HepG2 (cell line): ENCODE results near the gene RAPSN. TPM values are rescaled to one million over a fixed set of nuclear protein-coding genes. Genes with fewer than 3 reads are reported as not detected.

ENCODE experiments used
- ERF ChIP-seq: IDR thresholded peaks from 2 replicates; pipeline ENCODE4 v1.6.1; 2018; ENCODE audit warnings: missing biosample characterization, missing genetic modification reagents
- GATAD2A ChIP-seq: IDR thresholded peaks from 2 replicates; pipeline ENCODE4 v1.6.1; 2016
- HNRNPL ChIP-seq: fragments of 200-400 bp; formaldehyde crosslinking; IDR thresholded peaks from 2 replicates; pipeline ENCODE4 v1.6.1; 2017; ENCODE audit warnings: mild to moderate bottlenecking, low read depth, low read length
- KIAA2018 ChIP-seq: sonication (generic); formaldehyde crosslinking; IDR thresholded peaks from 2 replicates; pipeline ENCODE4 v1.5.0; 2020; ENCODE audit warnings: mild to moderate bottlenecking, missing genetic modification reagents, borderline replicate concordance
- NRL ChIP-seq: sonication (generic); formaldehyde crosslinking; IDR thresholded peaks from 2 replicates; pipeline ENCODE4 v1.5.0; 2020; ENCODE audit warnings: missing genetic modification reagents, mild to moderate bottlenecking, moderate library complexity, borderline replicate concordance
- PATZ1 ChIP-seq: sonication (generic); formaldehyde crosslinking; IDR thresholded peaks from 2 replicates; pipeline ENCODE4 v1.4.0; 2020; ENCODE audit warnings: missing genetic modification reagents
- POLR2AphosphoS5 ChIP-seq: IDR thresholded peaks from 2 replicates; pipeline ENCODE4 v1.6.1; 2012; ENCODE audit warnings: low read depth, low read length
- SMYD3 ChIP-seq: sonication (generic); formaldehyde crosslinking; IDR thresholded peaks from 2 replicates; pipeline ENCODE4 v1.8.1; 2023; ENCODE audit warnings: mild to moderate bottlenecking, missing genetic modification reagents
- ZBTB34 ChIP-seq: sonication (generic); formaldehyde crosslinking; IDR thresholded peaks from 2 replicates; pipeline ENCODE4 v1.8.0; 2022; ENCODE audit warnings: mild to moderate bottlenecking, missing genetic modification reagents
- ZNF274 ChIP-seq: sonication (generic); formaldehyde crosslinking; IDR thresholded peaks from 2 replicates; pipeline ENCODE4 v1.5.1; 2020; ENCODE audit warnings: mild to moderate bottlenecking, missing genetic modification reagents
- ZNF446 ChIP-seq: sonication (generic); formaldehyde crosslinking; IDR thresholded peaks from 2 replicates; pipeline ENCODE4 v1.5.0; 2020; ENCODE audit warnings: mild to moderate bottlenecking, missing genetic modification reagents
- ZNF790 ChIP-seq: sonication (generic); formaldehyde crosslinking; IDR thresholded peaks from 2 replicates; pipeline ENCODE4 v1.8.0; 2022; ENCODE audit warnings: missing genetic modification reagents, mild to moderate bottlenecking, borderline replicate concordance
- polyA plus RNA-seq, 8 experiments: library from polyadenylated mRNA; depleted of rRNA in 3 of 8; stranded (reverse) in 7 of 8; unstranded in 1 of 8; fragments of >200 nt; fragmentation: Illumina TruSeq in 4 of 8; extraction: Trizol in 4 of 8; gene quantifications; 2 replicates each; pipeline versions ENCODE4 v1.2.1 to v1.2.3, GENCODE V29; 2011 to 2016; ENCODE audit warnings: low read depth in 4 of 8, missing spikeins in 1 of 8, mixed read lengths in 1 of 8; ENCODE audit not compliant: insufficient read depth in 1 of 8
- total RNA-seq, 5 experiments: library from RNA; depleted of rRNA; stranded (reverse); fragments of >200 nt; fragmentation: Illumina TruSeq; extraction: Trizol; gene quantifications; 2 replicates each; pipeline ENCODE4 v1.2.3, GENCODE V29; 2016; ENCODE audit warnings: low read depth in 1 of 5

The RAPSN gene
- total and polyA plus RNA-seq, 2 of the 13 experiments (the other 11 are each of a cell fraction or from before 2014, with no cell fraction given) = 0.15 to 1.2 TPM

- TF ChIP-seq KIAA2018 (CRISPR knock-in tag) = 0 out of 2 replicates have a peak, but pooled peaks have one; percentile 68
- TF ChIP-seq NRL (CRISPR knock-in tag) = no peak; the same call in 1 of the 2 replicates
- TF ChIP-seq SMYD3 (CRISPR knock-in tag) = no peak
- 0 out of 2 replicates have a peak, but pooled peaks have one; percentile 62 for TF ChIP-seq ZNF446 (CRISPR knock-in tag)
- peak; percentile 67 for TF ChIP-seq POLR2AphosphoS5
- TF ChIP-seq HNRNPL = 0 out of 2 replicates have a peak, but pooled peaks have one; percentile 9
- TF ChIP-seq ZBTB34 (CRISPR knock-in tag) = no peak; the same call in 1 of the 2 replicates
- TF ChIP-seq ZNF274 = peak; percentile 79; the same call in 1 of the 2 replicates
- peak; percentile 39; the same call in 1 of the 2 replicates for TF ChIP-seq GATAD2A (CRISPR knock-in tag)
- peak; percentile 89 for TF ChIP-seq PATZ1
- TF ChIP-seq ZNF790 (CRISPR knock-in tag) = peak; percentile 47; the same call in 1 of the 2 replicates
- TF ChIP-seq ERF (CRISPR knock-in tag) = peak; percentile 65; the same call in 1 of the 2 replicates
These were observed 41.0 kb downstream of the RAPSN start, which contains the start of gene SLC39A13 (continued) for GRCh38 chr11:47407746-47408590.
